HG03196 (cell line): ENCODE data around the gene TESK2.
"Not testable (repeated sequence)": the region's sequence is repeated elsewhere in the genome, so short reads cannot be mapped to it uniquely, and the experiment has no call there.

Source experiments
- ATAC-seq: cut with Tn5 transposase; IDR thresholded peaks from one replicate; pipeline ENCODE4 v1.9.1; 2021; ENCODE audit not compliant: unreplicated experiment

The TESK2 gene

DNA sequence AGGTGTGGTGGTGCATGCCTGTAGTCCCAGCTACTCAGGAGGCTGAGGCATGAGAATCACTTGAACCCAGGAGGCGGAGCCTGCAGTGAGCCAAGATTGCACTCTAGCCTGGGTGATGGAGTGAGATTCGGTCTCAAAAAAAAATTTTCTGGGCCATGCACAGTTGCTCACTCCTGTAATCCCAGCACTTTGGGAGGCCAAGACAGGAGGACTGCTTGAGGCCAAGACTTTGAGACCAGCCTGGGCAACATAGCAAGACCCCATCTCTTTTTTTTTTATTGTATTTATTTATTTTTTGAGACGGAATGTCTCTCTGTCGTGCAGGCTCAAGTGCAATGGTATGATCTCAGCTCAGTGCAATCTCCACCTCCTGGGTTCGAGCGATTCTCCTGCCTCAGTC is 16.8 kb downstream of the TESK2 start:
- not testable (repeated sequence) for ATAC-seq

DNA sequence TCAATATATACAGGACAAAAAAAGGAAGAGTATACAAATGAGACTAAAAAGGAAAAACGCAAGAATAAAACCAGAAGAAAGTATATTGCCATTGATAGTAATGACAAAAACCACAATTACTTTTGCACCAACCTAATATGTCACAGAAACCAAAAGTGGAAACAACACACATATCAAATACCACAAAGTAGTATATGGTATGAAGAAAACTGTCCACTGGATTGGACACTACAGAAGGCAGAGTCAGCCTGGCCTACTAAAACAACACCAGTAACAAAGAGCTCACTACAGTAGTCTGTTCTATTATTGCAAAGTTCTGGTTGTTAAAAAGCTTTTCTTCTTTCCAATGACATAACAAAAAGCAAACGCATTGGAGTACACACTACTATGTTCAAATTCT is 17.7 kb downstream of the TESK2 start:
- peak; percentile 53 for ATAC-seq

DNA sequence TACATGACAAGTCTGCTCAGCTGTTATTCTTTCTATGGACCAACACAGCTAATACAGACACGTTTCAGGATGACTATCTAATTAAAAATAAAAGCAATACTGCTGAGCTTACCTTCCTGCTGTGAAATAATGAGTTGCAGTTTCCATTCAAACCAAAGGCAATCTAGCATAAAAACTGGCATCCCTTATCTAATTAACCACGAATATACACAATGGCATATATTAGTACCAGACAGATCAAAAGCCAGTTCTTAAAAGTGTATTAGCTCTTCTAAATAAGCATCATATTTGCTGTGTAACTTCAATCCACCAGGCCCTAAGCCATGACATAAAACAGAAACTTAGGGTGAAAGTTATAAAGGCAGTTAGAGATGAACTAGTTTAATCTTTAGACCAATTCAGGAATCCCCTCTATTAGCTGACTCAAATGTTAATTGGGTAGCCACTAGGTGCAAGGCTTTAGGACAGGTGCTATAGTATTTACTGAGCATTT is 20.6 kb downstream of the TESK2 start:
- ATAC-seq: no peak

DNA sequence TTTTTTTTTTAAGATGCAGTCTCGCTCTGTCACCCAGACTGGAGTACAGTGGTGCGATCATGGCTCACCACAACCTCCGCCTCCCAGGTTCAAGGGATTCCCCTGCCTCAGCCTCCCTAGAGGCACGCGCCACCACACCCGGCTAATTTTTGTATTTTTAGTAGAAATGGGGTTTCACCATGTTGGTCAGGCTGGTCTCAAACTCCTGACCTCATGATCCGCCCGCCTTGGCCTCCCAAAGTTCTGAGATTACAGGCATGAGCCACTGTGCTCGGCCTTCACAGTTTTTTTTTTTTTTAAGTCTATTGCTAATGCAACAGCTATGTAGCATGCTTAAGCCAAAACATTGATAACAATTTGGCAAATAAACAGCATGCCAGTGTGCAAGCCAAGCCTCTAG is 23.6 kb downstream of the TESK2 start:
- ATAC-seq: not testable (repeated sequence)

DNA sequence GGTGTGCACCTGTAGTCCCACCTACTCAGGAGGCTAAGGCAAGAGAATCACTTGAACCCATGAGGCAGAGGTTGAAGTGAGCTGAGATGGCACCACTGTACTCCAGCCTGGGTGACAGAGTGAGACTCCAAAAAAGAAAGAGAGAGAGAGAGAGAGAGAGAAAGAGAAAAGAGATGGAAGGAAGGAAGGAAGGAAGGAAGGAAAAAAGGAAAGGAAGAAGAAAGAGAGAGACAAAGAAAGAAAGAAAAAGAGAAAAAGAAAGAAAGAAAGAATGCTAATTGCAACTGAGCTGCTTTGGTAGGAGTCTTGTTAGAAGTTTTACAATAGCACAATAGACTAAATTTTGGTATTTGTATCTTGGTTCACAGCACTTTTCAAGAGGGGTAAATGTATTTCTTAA is 25.7 kb downstream of the TESK2 start:
- ATAC-seq: no peak

DNA sequence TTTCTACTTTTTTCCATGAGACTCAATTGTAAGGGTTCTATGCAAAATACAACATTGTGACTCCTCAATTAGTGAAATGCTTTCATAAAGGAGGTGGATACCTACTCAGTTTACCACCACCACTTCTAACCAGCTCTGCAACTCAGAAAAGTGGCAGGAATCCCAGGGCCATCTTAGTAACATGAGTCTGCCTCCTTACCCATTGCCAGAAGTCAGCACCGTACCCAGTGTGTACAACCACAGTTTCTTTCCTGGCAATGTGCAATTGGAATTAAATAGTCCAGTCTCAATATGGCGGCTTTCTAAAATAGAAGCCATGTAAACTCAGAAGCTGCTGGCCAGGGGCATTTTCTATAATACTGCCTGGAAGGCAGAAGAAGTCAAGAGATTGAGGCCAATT is 32.1 kb downstream of the TESK2 start:
- no peak for ATAC-seq

DNA sequence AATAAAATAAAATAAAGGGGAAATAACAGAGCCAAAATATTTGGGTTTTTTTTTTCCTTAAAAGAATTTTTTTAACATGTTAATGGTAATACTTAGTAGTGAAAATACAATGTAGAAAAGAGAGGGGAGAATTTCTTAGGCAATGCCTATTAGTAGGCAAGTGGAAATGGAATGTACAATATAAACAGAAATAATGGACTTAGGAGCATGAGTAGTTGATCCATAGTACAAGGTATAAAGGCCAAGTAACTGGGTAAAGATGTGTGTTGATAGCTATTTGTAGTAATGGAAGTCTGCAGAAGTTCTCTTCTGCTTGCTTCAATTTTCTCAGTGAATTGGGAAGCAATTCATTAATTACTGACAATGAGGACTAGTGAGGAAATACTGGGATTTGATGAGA is 34.4 kb downstream of the TESK2 start:
- no peak for ATAC-seq

DNA sequence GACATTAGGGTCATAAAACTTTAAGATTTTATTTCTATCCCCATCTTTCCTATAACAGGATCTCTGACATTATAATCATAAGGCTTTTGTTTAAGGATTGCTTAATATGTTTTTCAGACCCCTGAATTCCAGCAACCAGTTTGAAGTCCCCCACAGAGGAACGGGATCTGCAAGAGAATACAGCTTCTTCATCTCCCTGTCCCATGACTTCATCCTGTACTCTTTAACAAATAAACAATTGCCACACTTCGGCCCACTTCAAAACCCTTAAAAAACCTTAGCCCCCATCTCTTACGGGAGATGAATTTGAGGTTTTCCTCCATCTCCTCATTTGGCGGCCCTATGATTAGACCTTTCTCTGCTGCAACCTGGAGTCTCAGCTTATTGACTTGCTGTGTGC is 35.8 kb downstream of the TESK2 start:
- ATAC-seq: no peak

DNA sequence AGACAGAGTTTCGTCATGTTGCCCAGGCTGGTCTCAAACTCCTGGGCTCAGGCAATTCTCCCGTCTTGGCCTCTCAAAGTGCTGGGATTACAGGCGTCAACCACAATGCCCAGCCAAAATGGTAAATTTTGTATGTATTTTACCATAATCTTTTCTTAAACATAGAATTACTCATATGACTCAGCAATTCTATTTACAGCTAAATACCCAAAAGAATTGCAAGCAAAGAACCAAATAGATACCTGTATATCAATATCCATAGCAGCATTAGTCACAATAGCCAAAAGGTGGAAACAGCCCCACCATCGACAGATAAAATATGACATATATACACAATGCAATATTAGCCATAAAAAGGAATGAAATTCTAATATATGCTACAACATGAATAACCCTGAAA is 36.5 kb downstream of the TESK2 start:
- ATAC-seq: no peak

DNA sequence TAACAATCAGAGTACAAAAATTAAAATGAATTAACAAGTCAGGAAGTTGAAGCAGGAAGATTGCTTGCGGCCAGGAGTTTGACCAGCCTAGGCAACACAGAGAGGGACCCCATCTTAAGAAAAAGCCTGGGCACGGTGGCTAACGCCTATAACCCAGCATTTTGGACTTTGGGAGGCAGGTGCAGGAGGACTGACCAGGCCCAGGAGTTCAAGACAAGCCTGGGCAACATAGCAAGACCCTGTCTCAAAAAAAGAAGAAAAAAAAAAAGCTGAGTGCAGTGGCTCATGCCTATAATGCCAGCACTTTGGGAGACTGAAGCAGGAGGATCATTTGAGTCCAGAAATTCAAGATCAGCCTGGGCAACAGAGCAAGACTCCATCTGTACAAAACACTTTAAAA is 38.5 kb downstream of the TESK2 start:
- ATAC-seq: no peak

DNA sequence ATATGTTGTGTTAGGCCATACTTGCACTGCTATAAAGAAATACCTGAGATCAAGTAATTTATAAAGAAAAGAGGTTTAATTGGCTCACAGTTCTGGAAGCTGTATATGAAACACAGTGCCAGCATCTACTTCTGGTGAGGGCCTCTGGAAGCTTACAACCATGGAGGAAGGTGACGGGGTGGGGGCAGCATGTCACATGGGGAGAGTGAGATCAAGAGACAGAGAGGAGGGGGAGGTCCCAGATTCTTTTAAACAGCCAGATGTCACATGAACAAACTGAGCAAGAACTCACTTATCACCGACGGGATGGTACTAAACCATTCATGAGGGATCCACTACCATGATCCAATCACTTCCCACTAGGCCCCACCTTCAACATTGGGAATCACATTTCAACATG is 42.6 kb downstream of the TESK2 start:
- ATAC-seq: no peak

DNA sequence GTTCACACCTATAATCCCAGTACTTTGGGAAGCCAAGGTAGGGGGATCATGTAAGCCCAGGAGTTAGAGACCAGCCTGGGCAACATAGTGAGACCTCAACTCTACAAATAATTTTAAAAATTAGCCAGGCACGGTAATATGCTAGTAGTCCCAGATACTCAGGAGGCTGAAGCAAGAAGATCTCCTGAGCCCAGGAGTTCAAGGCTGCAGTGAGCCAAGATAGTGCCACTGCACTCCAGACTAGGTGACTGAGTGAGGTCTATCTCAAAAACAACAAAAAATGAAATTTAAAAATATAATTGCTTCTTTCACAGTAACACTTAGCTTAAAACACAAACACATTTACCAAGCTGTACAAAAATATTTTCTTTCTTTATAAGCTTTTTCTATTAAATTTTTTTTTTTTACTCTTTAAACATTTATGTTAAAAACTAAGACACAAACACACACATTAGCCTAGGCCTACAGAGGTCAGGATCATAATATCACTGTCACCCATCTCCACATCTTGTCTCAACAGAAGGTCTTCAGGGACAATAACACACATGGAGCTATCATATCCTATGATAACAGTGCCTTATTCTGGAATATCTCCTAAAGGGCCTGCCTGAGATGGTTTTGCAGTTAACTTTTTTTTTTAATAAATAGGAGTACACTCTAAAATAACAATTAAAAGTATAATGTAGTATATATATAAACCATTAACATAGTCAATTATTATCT is 43.9 kb downstream of the TESK2 start:
- ATAC-seq: no peak

DNA sequence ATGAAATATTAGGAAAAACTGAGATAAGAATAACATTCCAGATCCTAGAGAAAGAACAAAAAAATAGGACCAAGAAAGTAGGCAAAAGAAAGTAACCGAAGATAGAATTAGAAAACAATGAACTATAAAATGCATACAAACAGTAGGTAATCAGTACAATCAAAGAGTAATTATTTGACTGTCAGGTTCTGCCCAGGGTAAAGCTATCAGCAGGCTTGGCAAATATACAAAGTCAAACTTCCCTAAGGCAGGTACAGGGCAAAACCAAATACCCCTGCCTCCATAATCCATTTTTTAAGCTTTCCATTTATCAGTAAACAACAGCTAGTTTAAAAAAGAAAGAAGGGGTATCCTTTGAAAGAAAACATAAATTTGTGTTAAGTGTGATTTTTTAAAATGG is 44.4 kb downstream of the TESK2 start:
- no peak for ATAC-seq

DNA sequence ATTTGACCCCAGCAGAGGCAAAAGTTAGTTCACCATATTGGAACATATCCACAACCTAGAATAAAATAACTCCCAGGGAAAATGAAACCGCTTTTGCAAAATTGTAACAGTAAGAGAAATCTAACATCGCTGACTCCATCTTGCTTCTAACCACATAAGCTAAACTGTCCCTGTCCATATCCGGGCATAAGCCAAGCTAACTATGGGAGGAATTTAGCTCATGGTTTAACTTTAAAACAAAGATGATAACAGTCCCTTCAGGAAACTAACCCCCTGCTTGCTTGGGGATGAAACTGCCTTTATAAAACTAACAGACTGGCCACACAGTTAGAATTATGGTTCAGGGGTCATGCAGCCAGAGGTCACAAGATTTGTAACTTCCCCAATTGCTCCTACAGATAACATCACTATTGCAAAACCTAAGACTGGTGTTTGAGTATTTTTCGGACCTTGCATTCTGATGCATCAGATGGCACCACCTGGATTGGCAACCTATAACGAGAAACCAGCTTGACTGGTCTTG is 46.3 kb downstream of the TESK2 start:
- ATAC-seq: no peak

DNA sequence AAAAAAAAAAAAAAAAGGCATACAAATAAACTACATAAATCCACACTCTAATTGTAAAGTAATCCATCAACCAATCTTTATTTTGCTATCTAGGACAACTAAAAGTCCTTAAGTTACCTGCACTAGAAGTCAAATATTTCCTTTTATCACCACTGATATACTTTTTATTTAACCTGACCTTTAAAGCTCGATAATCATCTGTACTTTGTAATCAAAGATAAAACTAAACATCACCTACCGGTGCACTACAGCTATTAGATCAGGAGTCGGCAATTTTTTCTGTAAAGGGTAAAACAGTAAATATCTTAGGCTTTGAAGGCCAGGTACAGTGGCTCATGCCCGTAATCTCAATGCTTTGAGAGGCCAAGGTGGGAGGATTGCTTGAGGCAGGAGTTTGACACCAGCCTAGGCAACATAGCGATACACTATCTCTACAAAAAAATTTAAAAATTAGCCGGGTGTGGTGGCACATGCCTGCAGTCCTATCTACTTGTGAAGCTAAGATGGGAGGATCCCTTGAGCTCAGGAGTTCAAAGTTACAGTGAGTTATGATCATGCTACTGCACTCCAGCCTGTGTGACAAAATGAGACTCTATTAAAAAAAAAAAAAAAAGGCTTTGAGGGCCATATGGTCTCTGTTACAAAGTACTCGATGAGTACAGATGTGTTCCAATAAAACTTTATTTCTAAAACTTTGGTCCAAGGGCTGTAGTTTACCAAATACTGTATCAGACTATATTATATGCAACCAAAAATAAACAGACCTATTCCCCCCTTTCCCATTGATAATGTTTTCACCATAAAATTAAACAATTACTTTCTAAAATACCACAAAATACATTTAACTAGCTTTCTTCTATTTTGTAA is 47.1 kb downstream of the TESK2 start:
- no peak for ATAC-seq

DNA sequence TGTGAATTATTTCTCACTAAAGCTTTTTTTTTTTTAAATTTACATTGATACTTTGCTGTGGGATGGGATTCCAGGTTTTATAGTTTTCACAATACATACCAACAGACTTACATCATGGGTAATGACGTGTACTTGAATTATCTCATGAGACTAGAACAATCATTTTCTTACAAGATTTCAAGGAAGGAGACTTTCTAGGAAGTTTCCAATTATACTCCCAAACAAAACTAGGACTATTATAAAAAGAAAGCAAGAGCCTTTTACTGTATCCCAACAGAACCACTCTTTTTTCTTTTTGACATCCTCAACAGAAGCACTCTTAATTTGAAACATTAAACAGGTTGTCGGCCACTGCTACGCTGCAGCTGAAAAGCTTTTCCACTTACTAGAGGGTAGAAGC is 48.7 kb downstream of the TESK2 start:
- ATAC-seq: no peak

DNA sequence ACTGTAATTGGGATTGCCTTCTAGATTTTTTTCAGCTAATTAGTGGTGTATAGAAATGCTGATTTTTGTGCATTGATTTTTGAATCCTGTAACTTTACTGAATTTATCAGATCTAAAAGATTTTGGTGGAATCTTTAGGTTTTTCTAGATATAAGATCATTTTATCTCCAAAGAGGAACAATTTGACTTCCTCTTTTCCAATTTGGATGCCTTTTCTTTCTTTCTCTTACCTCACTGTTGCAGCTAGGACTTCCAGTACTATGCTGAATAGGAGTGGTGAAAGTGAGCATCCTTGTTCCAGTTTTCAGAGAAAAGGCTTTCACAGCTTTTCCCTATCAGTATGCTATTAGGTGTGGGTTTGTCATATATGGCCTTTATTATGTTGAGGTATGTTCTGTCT is 53.6 kb downstream of the TESK2 start:
- ATAC-seq: no peak

DNA sequence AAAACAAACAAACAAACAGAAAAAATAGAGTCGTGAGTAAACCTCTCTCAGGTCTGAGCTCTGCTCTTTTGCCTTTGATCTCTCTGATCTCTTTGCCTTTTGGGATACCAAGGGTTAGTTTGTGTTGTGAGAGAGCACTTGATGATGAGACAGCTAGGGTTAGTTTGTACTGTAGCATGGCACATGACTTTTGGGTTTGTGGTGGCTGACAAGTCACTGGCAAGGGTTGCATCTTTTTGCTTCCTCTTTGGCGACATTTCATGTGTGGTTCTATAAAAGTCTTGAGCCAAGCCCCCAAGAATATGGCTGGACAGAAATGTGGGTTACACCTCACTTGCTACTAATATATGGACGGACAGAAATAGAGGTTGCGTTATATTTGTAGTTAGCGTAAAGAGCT is 60.5 kb downstream of the TESK2 start:
- no peak for ATAC-seq

DNA sequence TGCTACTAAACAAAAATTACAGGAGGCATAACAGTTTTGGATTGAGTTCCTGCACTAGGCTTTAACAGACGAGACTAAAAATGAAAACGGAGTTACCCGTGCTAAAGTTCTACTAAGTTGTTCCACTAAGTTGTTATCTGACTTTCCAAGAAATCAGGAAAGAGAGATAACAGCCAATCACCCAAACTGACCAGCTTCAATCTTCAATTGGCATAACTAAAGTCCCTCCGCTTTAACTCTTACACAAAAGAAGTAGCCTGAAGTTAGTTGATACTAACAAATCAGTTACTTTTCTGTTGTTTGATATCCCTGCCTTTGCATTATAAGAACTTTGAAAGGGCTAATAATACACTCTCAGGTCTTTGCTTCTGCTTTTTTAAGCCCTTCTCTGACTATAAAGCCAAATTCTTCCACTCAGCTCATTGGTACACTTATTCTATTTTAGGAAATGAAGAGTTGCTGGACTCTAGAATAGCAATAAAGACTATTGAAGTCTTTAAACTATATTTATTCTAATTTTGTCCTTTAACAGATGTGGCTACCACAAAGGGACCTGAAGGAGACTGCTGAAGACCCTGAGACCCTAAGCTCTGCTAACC is 61.3 kb downstream of the TESK2 start:
- ATAC-seq: no peak

DNA sequence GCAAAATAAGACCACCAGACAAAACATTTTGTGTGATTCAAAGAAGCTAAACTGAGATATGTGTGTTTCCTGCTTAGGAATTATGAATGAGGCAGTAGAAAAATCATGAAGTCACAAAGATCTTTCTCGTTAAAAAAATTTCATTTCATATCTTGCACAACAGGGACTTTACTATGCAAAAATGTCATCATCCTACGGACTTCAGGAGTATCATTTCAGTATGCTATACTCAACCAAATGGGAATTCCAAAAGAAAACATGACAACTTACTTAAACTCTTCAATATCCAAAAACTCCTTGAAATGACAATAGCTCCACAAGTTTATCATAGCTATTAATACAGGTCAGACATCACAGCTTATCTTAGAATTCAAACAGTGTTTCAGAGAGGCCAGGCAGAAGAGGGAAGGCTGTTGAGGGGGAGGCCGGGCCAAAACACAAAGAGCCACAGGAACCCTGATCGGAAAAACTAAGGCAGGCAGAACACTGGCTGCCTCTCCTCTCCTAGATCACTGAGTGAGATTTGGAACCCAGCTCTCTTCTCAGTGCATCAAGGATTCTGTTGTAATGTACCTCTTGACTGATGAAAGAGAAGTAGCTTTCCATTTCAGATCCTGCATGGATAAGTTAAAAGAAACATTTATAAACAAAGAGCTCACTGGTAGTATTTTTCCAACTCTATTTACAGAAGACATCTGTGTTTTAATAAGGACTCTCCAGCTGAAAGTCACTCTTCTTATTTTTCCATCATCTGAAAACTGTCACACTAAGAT is 66.9 kb downstream of the TESK2 start:
- ATAC-seq: no peak

DNA sequence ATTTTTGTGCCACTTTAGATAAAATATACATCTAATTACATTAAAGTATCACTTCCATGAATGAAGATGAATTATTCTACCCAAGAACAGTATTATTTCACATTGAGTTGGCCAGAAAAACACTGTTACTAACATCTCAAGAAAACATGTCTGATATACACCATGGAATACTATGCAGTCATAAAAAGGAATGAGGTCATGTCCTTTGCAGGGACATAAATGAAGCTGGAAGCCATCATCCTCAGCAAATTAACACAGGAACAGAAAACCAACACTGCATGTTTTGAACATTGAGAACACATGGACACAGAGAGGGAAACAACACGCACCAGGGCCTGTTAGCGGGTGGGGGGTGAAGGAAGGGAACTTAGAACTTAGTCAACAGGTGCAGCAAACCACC is 69.0 kb downstream of the TESK2 start:
- no peak for ATAC-seq
